Stimulated activated CD4-positive, alpha-beta T cell treated with anti-CD3 and anti-CD28 coated beads, Interleukin-1b, Interleukin-23, amount 100 ng/mL, for 24 hours (primary cell): ENCODE results near the gene GPD2.
"Not testable (repeated sequence)": the region's sequence is repeated elsewhere in the genome, so short reads cannot be mapped to it uniquely, and the experiment has no call there.

Experiments
- DNase-seq, 4 experiments: peaks; one replicate each; pipeline ENCODE4 v3.0.0-alpha.2; 2020; ENCODE audit warnings: low read depth in 4 of 4, low spot score in 1 of 4

Gene GPD2

DNA sequence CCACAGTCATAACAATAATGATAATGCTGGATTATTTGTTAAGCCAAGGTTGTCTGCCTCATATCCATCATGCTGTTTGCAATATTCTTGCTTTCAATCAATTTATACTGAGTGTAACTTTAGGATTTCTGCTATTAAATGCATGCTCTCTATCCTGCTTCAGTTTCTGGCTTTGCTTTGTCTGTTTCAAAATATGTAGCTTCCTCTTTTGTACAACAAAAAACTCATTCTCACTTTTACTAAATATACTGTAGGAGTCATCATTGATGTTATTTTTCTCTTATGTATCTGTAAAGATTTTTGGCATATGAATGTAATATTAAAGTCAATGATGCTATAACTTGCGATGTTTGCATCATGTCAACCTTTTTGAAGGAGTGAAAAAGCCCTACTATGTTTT, 149.3 kb downstream of the GPD2 start:
- DNase-seq: no peak

DNA sequence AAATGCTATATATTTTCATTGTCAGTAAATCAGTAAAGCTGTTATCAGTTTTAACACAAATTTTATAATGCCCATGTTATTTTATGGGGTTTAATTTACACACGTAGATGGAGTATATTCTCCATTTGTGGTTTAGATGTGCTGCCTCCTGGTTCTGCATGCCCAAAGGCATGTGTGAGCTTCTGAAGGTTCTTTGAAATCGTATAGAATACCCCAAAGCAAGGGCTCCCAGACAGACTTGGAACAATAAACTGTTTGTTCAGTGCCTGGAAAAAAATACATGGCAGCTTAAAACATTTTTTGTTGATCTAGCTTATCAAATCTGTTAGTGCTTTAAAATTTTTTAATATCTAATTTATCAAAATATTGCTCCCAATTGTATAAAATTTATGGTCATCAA, 150.4 kb downstream of the GPD2 start:
- DNase-seq: no peak

DNA sequence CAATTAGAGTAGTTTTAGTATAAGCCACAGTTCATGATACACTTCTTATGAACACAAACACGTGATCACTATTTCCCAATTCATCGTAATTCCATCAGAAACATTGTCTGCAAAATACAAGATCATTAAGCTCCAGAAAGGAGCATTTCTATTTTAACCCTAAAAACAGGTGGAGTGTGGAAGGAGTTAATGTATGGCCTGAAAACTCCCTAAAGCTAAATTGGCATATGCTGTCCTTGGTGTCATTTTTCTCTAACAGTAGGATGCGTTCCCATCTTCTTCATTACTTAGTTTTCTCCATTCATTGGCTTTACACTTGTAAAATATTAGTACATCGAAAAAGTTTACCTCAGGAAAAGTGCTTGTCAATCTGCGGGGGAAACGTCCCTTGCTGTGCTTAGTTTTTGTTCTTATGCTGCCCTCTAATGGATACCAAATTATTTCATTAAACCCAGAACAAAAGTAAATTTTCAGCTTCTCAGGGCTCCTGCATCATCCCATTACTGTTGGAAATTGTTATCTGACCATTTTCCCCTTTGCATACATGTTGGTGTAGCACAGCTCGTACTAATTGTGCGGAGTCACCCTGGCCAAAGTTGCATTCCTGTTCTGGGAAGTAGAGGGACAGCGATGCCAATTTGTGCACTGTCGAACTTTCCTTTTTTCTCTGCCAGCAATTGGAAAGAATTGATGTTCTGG, 153.4 kb downstream of the GPD2 start:
- peak in 1 of 4 experiments; percentile 0 for DNase-seq

DNA sequence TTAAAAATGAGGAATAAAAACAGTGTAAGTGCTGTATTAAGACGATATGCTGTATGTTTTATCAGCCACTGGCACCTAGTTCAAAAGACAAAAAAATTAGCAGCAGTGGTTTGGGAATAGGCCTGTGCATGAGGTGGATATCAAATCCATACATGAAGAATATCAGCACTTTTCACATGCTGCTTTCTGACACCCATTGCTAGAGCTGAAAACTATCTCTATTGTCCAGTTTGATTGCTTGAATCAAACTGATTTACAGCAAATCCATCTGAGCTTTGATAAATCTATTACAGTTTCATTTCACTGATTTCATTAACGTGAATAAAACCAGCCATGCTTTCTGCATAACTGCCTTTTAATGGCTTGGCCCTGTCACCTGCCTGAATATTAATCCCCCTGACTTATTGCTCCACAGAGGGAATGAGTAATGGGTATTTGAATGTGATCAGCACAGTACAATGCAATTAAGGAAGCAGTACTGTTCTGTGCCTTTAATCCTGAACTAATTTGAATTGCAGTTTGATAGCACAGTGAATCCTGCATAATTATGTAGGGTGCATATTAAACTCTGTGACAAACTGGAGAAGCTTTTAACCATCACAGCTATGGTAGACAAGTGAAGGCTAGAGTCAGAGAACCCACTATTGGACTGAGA, 154.0 kb downstream of the GPD2 start:
- DNase-seq: no peak

DNA sequence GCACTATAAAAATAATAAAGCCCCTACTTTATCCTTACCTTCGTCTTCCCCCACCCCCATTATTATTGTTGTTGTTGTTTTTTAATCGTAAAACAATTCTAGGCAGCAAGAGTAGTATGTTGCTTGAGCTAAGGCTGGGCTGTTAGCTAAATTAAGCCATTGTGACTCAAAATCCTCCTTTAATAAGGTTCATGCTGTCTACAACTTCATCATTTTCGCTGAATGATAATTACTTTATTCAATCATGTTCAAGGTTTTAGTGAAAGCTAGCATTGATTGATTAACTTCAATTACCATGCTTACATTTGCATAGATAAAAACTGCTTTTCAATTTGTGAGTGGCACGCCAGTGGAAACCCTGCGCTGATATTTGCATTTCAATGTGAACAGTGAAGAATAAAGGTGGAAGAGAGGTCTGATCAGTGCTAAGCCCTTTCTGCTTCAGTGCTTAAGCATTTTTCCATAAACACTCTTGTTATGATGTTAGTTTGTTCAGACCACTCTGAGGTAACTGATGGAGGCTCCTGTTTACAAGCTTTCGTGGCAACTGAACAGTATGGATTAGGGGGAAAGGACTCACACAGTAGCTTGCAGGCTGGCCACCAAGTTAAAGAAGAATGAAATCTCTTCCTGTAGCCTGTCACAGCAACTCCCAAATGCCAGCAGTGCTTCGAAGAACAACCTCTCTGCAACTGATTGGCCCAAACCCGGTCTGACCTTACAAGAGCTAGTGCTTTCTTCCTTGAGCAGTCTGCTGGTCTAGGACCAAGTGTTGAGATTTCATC, 156.8 kb downstream of the GPD2 start:
- DNase-seq: no peak

DNA sequence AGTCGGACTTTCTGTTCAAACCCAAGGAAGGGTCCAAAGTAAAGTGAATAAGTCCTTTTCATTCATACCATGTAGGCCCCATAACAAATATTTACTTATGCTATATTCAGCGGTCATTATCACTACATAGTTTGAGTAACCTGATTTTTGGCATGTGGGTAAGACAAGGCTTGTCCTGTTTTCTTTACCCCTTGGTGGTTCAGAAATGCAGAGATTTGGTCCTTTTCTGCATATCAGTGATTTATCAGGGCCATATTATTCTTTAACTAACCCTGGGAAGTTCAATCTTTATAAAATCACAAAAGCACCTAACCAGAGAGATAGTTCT, 157.4 kb downstream of the GPD2 start:
- no peak for DNase-seq

DNA sequence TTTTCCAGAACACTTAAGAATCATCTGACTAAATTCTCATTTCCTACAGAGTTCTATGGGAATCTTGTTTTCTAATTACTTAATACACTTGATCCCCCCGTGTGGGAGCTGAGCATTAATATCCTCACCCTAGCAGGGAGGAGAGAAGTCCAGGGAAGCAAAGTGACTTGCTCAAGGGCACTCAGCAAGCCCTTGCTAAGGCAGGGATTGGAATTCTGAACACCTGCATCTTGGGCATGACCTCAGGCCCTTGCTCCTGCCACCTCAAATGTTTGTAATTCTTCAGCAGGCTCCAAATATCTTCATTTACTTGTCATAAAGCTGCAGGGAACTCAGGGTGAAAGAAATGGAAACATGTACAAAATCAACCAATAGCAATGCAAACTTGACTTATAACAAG, 162.4 kb downstream of the GPD2 start:
- DNase-seq: no peak

DNA sequence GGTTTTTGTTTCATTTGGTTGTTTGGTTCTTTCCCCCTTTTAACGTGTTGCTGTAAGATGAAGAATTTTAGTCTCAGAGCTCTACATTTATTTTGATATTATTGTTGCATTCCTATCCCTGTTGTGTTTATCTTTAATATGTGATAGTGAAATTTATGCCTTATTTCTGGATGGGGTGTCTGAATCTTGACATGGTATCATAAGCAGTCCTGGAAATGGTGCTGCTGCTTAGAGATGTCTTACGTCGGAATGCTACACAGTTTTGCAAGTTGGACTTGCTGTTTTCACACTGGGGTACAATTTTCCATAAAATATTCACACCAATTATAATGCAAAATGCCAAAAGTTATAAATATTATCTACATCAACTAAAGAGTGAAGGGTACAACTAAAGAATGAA, 164.0 kb downstream of the GPD2 start:
- DNase-seq: no peak

DNA sequence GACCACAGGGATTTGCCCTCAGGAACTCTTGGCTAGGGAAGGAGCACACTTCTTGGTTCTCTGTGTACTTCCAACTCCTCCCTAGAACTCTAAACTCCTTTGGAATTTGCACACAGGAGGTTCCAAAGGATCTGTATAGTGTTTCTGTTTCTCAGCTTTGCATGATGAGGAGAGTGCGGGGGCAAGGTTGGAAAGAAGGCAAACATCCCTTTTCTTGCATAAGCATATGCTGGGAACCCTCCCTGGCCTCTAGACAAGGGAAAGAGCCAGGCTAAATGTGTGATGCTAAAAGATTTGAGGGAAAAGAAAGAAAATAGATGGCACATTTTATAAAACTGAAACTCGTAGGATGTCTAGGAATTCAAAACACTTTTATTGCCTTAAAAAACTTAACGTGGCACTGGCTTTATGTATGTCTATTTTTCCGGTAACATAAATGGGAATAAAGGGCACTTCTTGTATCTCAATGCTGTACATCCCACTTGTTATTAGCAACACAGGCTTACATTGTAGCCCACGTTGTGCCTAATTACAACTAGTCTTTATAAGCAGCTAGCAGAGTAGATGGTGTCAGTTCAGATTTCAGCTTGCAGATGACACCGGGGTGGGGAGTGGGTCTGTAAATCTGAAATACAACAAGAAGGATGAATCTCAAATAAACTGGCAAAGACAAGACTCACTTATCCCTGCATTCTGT, 165.8 kb downstream of the GPD2 start:
- no peak for DNase-seq

DNA sequence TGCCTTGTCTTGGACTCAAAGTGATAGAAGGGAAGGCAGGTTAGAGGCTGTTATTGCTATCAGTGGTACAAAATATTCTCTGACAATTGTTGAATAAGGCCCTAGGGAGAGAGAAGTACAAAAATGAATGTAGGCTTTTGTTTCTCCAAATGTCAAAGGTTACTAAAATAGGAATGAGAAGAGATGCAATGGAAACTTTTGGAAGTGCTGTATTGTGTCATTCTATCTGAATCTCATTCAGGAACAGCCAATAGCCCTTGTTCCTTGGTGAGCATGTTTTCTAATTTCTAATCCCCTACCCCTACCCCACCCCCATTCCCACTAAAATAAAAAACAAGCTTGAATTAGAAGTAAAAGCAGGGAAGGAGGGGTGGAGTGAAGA, 166.4 kb downstream of the GPD2 start:
- no peak for DNase-seq

DNA sequence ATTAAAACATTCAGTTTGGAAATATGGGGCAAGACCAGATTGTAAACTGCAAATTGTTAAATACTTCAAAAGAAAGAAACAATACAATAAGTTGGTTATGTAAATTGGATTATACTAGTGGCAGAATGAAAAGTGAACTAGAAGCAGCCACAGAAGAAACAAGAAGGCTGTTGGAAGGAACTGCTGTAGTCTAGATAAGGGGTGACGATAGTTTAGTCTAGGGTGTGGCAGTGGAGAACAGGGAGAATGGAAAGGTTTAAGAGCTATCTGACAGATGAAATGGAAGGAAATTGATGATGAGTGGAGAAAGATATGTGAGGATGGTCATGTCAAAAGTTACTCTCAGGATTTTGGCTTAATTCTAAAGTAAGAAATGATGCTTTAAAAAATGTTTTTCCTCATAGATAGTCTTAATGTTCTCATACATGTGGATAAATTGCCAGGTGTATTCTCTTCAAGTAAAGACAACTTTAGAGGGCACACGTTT, 179.7 kb downstream of the GPD2 start:
- no peak for DNase-seq

DNA sequence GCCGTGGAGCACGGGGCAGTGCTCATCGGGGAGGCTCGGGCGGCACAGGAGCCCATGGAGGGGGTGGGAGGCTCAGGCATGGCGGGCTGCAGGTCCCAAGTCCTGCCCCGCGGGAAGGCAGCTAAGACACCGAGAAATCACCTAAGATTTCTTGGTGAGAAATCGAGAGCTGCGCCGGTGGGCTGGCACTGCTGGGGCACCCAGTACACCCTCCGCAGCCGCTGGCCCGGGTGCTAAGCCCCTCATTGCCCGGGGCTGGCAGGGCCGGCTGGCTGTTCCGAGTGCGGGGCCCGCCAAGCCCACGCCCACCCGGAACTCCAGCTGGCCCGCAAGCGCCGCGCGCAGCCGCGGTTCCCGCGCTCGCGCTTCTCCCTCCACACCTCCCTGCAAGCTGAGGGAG, 181.9 kb downstream of the GPD2 start:
- not testable (repeated sequence) for DNase-seq

DNA sequence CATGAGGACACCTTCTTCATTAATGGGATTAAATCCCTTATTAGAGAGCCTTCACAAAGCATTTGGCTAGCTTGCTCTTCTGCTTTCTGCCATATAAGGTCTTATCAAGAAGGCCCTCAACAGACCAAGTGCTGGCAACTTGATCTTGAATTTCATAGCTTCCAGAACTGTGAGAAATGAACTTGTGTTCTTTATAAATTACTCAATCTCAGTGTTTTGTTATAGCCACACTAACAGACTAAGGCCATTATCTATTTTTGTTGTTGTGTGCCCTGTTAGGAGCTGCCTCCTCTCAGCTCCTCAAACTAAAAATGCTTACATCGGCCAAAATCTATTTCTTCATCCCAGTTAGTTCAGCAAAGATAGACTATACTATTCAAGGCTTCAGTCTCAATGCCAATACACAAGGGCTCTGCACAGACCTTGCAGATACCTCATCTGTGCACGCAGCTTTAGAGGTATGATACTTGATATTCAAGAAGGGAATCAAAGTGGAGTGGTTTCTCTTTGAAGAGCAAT, 182.9 kb downstream of the GPD2 start:
- no peak for DNase-seq

DNA sequence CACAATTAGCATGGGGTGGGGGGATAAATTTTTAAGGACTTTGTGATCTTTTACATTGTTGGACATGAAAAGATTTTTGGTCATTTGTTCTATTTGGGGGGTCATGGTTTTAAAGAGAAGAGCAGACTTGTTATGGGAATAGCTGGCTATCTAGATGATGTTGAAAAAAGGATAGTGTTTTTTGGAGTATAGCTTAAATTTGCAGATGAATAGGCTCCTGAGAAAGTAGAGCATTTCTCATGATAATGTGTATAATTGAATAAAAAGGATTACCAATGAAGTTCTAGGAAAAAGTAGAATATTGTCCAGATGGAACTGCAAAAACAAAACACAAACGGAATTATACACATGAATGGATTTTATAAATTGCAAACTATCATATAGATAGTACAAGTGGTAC, 186.3 kb downstream of the GPD2 start:
- no peak for DNase-seq

DNA sequence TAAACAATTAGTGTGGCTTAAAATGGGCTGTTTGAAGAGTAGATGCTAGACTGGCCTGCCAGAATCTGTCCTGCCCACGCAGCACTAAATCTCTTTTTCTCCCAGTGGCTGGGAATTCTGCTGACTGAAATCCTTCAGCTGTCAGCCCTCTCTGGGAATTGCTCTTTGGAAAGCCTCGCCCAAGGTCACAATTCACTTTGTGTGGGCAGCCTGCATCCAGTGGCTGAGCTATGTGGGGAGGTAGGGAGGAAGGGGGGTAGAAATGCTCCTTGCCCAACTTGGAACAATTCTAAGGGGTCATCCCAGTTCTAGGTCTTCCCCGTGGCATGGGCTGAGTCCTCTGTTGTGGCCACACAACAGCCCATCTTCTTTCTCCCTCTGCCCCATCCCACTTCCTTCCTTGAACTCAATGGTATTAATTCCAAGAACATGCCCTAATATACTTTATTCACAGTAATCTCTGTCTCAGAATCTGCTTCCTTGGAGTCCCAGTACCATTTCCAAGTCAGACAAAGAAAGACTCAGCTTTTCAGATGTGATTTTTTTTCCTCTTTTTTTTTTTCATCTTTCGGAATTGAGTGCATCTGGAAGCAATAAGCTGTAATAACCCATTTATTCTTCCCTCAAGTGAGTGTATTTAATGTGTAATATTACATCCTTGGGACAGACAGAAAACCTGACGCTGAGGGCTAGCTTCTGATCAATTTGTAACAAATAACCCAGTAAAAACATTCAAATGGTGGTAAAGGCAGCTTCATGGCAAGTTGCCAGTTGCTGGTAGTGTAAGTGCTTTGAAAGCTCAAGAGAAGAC, 189.4 kb downstream of the GPD2 start:
- DNase-seq: no peak

DNA sequence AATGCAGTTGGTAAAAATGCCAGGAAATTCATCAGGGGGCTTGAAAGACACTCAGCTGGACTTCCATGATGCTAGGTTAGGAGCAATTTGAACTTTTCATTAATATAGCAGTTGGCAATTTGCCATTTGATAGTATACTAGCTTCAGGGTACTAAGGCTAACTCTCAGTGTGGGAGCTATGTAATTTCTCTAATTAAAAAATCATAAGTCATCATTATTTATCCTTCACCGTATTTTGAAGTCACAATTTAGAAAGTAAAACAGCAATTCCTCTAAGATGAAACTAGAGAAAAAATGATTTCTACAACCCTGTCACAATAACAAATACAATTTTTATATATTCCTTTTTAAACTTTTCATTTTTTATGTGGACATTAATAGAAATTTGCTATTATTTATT, 190.8 kb downstream of the GPD2 start:
- DNase-seq: no peak

DNA sequence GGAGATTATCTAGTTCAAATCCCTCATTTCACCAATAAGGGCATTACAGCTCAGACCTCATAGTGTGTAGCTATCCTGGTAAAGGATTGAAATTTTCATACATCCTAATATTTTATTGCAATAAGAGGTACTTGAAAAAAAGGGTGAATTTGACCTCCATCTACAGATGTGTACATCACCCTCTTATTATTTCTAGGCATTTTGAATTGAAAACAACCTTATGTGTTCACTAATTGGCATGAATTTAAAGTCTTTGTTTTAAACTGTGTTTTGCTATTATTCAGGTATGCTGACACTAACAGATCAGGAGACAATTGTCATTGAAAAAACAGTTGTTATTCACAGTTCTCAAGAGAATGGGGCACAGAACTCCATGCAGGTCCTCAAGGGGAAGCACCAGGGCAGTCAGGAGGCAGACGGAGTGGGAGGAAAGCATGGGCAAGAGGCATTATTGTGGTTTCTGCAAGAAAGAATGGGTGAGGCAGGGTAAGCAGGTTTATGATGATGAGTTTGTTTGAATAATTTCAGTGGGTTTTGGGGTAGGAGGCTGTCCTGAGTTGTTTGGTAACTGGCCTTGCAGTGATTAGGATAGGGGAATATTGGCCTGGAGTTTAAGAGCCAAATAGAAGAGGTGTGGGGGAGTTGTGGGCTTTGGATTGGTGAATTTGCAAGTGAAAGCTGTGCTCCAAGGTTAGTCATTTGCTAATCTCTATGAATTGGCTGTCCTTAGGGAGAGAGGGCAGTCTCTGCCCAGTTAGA, 194.6 kb downstream of the GPD2 start:
- DNase-seq: no peak

DNA sequence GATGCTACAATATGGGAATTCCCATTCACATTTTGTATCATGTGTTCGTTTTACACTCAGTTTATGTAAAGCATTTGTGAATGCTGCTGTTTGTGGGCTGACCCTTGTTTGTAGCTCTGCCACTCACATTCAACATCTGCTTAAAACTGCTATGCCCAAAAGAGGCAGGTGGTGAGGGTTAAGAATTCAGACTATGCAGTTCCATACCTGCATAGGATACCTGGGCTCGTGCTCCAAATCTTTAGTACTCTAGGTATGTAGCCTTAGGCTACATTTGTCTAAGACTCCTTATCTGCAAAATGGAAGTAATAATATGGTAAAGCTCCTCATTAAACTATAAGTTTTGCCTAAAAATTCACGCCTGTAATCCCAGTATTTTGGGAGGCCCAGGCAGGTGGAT, 199.5 kb downstream of the GPD2 start:
- DNase-seq: no peak
